Measurements from ENCODE around the gene HIP1.

- TF ChIP-seq CTCF (IDR thresholded peaks at IDR 0.05) (no peak), EP300 (IDR thresholded peaks at IDR 0.05) (no peak)
These were observed 155.5 kb downstream of the HIP1 start for GRCh38 chr7:75583255-75583654.

Data from esophagus muscularis mucosa (tissue), 3 donors.